ENCODE data around the gene CHCHD6. TPM values are rescaled to one million over a fixed set of nuclear protein-coding genes. Genes with fewer than 3 reads are reported as not detected.

The CHCHD6 gene
- total RNA-seq, 2 experiments from 2014 or later, result 5.4 to 7.4 TPM

DNA sequence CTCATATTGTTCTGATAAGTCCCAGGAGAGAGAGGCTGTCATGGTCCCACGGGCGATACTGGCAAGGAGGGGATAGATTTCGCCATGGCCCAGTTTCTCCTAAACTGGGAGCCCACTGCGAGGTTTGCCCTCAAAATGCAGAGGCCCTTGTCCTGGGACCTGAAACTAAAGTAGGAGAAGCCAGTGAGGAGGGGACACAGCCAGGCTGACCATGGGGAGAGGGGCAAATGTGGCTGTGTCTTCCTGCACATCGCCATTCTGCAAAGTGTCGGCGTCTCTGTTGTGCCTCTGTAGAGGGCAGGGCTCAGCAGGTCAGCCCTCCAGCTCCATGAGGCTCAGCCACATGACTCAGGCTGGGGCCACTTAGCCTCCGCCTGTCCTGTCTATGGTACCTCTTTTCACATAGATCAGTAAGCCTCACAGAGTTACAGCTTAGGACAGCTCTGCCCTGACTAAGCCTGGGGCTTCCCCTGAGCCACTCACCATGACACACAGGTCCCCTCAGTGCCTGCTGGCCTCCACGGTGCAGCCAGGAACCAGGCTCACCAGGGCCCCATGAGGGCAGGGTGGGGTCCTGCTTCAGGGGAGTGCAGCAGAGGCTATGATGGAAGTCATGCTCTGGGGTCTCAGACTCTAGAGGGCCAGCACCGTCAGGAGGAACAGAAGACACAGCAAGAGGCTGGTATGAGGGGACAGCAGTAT lies 250.3 kb downstream of the CHCHD6 start:
- H3K4me3 Mint-ChIP-seq, result no peak overlapping the region
- no peaks in the 10 kb centered on the region for H3K36me3 Mint-ChIP-seq (ENCODE audit: low read depth)
- no peaks in the 10 kb centered on the region for H3K9me3 Mint-ChIP-seq
- no peak overlapping the region for H3K27ac Mint-ChIP-seq
- H3K4me1 Mint-ChIP-seq, result no peaks in the 10 kb centered on the region
- CTCF ChIA-PET, result interaction anchor here (2.1 kb wide), 1 partner anchor 28 kb away, joined by 4 read pairs; the partner anchor contains the start of gene PLXNA1
- H3K27me3 Mint-ChIP-seq, result no peaks in the 10 kb centered on the region
- POLR2A ChIA-PET, result no interaction called here
- DNase-seq, result no peak

DNA sequence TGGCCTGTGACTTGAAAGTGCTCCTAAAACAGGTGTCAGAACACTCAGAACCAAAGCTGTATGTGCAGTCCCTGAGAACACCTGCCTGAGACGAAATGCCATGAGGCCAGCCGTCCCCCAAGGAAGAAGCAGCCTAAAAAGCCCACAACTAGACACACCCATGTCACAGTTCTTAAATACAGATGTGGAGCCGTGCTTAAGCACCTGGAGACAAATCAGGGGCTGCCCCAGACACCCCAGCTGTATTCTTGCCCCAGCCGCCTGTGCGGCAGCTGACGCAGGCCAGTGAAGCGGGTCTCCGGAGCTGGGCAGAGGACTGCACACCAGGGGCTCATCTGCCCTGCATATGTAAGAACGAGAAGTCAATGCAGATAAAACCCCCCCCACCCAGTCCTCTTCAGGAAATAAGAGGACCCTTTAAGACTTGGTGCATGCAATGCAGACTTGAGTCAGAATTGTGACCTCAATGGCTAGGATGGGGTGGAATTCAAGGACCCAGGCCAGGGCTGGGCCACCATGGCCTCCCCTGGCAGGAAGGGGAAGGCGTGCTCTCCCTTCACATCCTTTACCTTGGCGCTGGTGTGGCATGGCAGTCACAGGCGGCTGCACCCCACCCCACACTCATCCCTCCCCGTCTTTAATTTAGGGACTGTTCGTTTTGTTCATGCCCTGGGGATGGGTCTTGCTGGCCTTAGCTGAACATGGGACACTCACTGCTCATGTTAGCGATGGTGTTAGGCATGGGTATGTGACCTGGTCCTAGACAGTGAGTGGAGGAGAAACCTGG lies 251.2 kb downstream of the CHCHD6 start:
- H3K4me3 Mint-ChIP-seq, result no peak overlapping the region
- no peak for DNase-seq
- CTCF ChIA-PET, result interaction anchor here (0.9 to 2.1 kb wide), 3 partner anchors 8 to 27 kb away, joined by 3 to 4 read pairs (median 3); partner anchors contain the start of gene PLXNA1
- no peak overlapping the region for H3K27ac Mint-ChIP-seq
- no peaks in the 10 kb centered on the region for H3K36me3 Mint-ChIP-seq (ENCODE audit: low read depth)
- no peaks in the 10 kb centered on the region for H3K27me3 Mint-ChIP-seq
- POLR2A ChIA-PET, result no interaction called here
- H3K4me1 Mint-ChIP-seq, result no peaks in the 10 kb centered on the region
- no peaks in the 10 kb centered on the region for H3K9me3 Mint-ChIP-seq

DNA sequence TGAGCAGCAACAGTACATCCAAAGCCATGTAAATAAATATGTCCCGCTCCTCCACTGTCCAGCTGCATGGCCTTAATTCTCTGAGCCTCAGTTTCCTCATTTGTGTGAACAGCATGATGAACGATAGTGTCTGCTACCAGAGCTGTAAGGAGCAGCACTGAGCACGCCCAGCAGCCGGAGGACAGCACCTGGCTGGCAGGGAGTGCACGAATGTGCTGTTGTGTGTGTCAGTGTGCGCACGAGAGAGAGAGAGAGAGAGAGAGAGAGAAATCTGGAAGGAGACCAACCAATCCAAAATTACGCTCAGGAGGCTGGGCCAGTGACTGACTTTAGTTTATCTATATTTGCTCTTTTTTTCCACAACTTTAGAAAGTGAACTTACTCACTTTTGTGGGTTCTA lies 252.3 kb downstream of the CHCHD6 start:
- Mint-ChIP-seq H3K4me1 (no peaks in the 10 kb centered on the region), H3K27ac (no peak overlapping the region), H3K27me3 (no peaks in the 10 kb centered on the region), H3K9me3 (no peaks in the 10 kb centered on the region), H3K36me3 (ENCODE audit: low read depth) (no peaks in the 10 kb centered on the region), H3K4me3 (no peak overlapping the region)
- CTCF ChIA-PET, result interaction anchor here (0.9 to 2.1 kb wide), 3 partner anchors 9 to 26 kb away, joined by 3 to 4 read pairs (median 3); partner anchors contain the start of gene PLXNA1
- DNase-seq, result no peak
- POLR2A ChIA-PET, result no interaction called here

DNA sequence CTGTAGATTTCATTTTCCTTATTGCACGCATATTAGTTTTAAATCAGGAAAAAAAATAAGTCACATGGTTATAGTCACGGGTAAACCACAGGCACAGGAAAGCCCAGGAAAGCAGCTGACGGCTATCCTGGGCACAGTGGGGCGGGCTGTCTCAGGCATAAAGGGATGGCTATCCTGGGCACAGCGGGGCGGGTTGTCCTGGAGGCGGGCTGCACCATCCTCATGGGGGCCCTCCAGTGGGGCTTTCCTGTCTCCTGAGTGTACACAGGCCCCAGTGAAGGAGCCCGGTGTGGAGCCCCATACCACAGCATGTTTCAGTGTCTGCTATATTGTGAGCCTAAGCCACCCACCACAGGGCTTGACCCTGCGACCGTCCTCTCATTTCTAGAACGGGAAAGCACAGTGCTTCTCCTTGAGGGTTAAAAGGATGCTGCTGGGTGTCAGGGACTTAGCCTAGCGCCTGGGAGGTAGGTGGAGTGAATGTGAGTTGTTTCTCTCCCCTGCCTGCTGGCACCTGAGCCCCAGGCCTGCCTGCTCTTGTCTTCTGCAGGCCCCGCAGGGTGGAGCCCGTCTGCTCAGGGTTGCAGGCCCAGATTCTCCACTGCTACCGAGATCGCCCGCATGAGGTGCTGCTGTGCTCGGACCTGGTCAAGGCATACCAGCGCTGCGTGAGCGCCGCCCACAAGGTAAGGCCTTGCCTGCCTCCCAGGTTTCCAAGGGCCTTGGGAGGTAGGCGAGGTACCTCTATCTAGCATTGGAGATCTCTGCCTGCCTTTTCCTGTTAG lies 253.0 kb downstream of the CHCHD6 start:
- no peaks in the 10 kb centered on the region for H3K36me3 Mint-ChIP-seq (ENCODE audit: low read depth)
- ChIA-PET CTCF (no interaction called here), POLR2A (no interaction called here)
- H3K27ac Mint-ChIP-seq, result no peak overlapping the region
- H3K9me3 Mint-ChIP-seq, result no peaks in the 10 kb centered on the region
- H3K27me3 Mint-ChIP-seq, result no peaks in the 10 kb centered on the region
- no peak overlapping the region for H3K4me3 Mint-ChIP-seq
- H3K4me1 Mint-ChIP-seq, result no peaks in the 10 kb centered on the region
- DNase-seq, result no peak

DNA sequence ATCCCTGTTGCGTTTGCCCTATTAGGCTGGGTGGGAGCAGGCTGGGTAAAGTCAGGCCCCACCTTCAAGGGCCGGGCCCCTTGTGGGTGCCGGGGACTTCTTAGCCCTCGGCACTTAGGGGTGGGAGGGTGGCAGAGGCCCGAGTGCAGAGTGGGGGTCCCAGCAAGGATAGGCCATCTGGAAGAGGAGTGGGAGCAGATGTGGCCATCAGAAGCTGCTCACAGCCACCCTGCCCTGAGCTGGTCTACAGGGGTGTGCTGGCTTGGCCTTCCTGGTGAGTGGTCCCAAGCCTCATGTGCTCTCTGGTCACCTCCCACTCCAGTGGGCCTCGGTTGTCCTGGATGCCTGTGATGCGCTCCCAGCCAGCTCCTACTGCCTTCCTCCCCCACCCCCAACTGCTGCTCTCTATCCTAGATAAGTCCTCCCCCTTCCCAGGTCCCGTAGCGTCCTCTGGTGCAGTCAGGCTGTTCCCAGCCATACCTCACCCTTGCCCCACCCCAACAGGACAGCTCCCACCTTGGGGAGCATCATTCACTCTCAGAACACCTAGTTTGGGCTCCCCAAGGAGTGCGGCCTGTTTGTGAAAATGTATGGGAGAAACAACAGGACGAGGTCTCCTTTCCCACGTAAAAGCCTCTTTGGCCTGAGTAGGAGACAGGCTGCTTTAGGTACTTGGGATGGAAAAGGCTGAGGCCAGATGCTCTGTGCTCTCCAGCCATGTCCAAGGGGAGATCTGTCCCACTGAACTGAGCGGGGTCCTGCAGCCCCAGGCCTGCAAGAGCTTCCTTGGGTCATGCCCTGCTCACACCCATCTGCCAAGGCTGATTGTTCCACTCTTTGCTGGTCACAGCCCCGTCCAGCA lies 254.0 kb downstream of the CHCHD6 start:
- ChIA-PET POLR2A (no interaction called here), CTCF (interaction anchor here (0.8 to 1.2 kb wide), 2 partner anchors 19 to 24 kb away, joined by 3 to 4 read pairs; partner anchors contain the start of gene PLXNA1)
- H3K27me3 Mint-ChIP-seq, result no peaks in the 10 kb centered on the region
- H3K36me3 Mint-ChIP-seq (ENCODE audit: low read depth), result no peaks in the 10 kb centered on the region
- no peaks in the 10 kb centered on the region for H3K4me1 Mint-ChIP-seq
- H3K27ac Mint-ChIP-seq, result no peak overlapping the region
- no peak for DNase-seq
- no peaks in the 10 kb centered on the region for H3K9me3 Mint-ChIP-seq
- no peak overlapping the region for H3K4me3 Mint-ChIP-seq

DNA sequence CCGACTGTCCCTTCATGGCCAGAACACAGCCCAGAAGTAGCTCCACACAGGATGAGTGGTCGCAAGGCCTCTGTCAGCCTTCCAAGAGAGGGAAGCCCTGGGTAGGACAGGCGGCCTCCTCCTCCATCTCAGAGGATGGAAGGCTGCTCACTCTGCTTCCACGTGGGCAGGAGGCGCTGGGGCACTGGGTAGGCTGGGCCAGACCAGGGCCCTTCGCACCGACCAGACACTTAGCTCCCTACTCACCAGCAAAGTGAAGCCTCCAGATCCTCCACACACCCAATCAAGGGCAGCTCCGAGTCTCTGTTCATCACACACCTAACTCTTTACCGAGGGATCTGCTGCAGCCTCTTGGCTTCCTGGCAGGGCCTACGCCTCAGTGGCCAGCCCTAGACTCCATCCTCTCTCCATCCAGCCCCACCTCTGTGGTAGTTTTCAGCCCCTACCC lies 254.6 kb downstream of the CHCHD6 start:
- no peak overlapping the region for H3K4me3 Mint-ChIP-seq
- H3K9me3 Mint-ChIP-seq, result no peaks in the 10 kb centered on the region
- H3K36me3 Mint-ChIP-seq (ENCODE audit: low read depth), result no peaks in the 10 kb centered on the region
- no peaks in the 10 kb centered on the region for H3K4me1 Mint-ChIP-seq
- ChIA-PET CTCF (interaction anchor here (1.2 kb wide), 1 partner anchor 20 kb away, joined by 3 read pairs; no protein-coding TSS in a partner anchor), POLR2A (no interaction called here)
- H3K27me3 Mint-ChIP-seq, result no peaks in the 10 kb centered on the region
- no peak overlapping the region for H3K27ac Mint-ChIP-seq
- no peak for DNase-seq

DNA sequence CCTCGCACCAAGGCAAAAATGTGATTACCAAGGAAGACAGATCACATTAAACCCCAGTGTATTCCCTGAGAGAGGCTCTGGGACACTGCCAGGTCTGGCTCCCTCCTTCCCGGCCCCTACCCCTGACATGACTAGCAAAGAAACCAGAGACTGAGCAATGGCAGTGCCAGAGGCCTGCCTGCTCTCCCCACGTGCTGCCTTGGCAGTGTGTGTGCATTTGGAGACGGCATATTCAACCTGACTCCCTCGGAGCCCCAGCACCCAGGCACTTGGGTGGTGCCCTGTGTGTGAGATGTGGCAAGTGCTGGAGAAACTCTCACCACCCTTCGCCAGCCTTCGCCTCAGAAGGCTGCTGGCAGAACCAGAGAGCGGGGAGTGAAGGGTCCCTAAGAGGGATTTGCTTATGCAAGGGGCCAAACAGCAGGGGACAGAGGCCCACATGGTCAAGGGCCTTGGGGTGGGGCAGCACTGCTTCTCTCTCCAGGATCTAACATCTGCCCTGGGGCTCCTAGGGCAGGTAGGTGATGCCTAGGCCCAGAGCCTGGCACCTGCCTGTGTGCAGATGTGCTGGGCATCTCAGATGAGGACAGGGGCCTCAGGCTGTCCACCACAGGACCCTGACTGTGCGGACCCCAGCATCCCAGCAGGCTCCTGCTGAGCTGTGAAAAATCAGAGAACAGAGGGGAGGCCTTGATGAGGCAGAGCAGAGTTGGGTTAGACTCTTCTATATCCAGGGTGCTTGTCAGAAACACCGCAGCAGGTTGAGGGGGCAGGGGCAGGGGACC lies 255.3 kb downstream of the CHCHD6 start:
- no peaks in the 10 kb centered on the region for H3K4me1 Mint-ChIP-seq
- no peak overlapping the region for H3K27ac Mint-ChIP-seq
- H3K4me3 Mint-ChIP-seq, result no peak overlapping the region
- ChIA-PET POLR2A (no interaction called here), CTCF (no interaction called here)
- H3K9me3 Mint-ChIP-seq, result no peaks in the 10 kb centered on the region
- no peak for DNase-seq
- no peaks in the 10 kb centered on the region for H3K27me3 Mint-ChIP-seq
- H3K36me3 Mint-ChIP-seq (ENCODE audit: low read depth), result no peaks in the 10 kb centered on the region

DNA sequence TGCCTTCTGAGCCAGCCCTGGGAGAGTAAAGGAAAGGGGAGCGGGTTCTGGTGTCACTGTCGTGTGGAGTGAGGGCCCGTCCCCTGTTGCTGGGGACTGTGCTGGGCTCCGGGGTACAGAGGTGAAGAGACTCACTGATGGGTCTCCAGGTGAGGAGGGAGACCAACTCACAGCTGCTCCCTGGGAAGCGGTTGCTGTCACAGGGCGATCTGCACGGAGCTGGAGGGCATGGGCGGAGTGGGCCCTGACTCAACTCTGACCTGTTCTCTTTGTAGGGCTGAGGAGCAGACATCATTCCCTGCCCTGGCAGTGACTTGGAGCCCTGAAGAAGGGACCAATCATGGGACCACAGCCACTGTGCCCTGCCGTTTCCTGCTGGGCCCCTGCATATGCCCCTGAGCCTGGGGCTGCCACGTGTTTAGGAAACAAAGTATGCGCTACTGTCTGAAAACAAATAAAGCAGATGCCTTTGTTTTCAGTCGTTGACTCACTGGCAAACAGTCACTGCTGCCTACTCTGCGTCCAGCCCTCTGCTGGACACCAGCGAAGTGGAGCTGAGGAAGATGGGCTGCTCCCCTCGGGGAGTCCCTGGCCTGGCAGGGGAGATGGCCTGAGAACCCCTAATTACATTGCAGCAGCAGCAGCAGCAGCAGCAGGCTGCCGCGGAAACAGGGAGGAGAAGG lies 256.0 kb downstream of the CHCHD6 start:
- ChIA-PET POLR2A (no interaction called here), CTCF (interaction anchor here (1.5 kb wide), 1 partner anchor 14 kb away, joined by 3 read pairs; no protein-coding TSS in a partner anchor)
- H3K9me3 Mint-ChIP-seq, result no peaks in the 10 kb centered on the region
- no peak overlapping the region for H3K4me3 Mint-ChIP-seq
- no peaks in the 10 kb centered on the region for H3K4me1 Mint-ChIP-seq
- H3K27ac Mint-ChIP-seq, result no peak overlapping the region
- no peaks in the 10 kb centered on the region for H3K27me3 Mint-ChIP-seq
- no peaks in the 10 kb centered on the region for H3K36me3 Mint-ChIP-seq (ENCODE audit: low read depth)
- DNase-seq, result no peak

DNA sequence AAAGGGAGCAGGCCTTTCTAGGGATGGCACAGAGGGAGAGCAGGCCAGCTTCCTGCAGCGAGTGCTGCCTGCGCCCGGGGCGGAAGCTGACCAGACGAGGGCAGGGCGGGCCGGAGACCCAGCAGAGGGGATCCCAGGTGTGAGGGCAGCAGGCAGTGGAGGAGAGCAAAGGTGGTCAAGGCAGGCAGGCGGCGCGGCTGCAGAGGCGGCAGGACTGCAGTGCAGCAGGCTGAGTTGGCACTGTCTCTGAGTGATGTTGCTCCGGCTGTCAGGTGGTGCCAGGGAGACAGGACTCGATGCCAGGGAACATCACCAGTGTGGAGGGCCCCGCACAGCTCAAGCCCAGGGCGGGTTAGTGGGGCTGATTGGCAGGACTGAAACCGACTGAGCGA lies 256.6 kb downstream of the CHCHD6 start:
- no peak for DNase-seq
- H3K4me1 Mint-ChIP-seq, result no peaks in the 10 kb centered on the region
- ChIA-PET CTCF (interaction anchor here (1.5 kb wide), 1 partner anchor 13 kb away, joined by 3 read pairs; no protein-coding TSS in a partner anchor), POLR2A (no interaction called here)
- H3K4me3 Mint-ChIP-seq, result no peak overlapping the region
- no peaks in the 10 kb centered on the region for H3K27me3 Mint-ChIP-seq
- no peaks in the 10 kb centered on the region for H3K36me3 Mint-ChIP-seq (ENCODE audit: low read depth)
- H3K9me3 Mint-ChIP-seq, result no peaks in the 10 kb centered on the region
- no peak overlapping the region for H3K27ac Mint-ChIP-seq

DNA sequence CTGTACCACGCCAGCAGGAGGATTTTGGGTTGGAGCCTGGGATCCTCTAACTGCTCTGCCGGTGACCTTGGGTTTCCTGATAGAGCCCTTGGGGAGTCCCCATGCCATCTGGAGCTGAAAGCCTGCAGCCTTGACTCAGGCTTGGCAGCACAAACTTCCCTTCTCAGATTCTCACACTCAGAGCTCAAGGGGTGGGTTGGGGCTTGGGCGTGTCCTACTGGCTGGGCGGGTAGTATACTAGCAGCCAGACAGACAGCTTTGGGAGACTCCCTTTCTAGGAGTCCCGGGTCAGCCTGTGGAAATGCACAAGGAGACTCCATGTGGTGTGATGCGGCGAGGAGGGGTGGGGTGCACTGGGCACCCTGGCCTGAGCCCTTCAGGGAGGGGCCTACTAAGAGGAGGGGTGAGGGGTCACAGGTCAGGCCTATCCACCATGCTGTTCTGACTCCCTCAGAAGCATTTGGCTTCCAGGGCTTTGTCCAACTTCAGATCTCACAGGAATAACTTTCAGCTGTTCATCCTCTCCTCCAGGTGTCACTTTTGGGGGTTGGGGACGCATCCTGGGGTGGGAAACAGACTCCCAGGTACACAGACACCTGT lies 257.3 kb downstream of the CHCHD6 start:
- Mint-ChIP-seq H3K4me3 (no peak overlapping the region), H3K36me3 (ENCODE audit: low read depth) (no peaks in the 10 kb centered on the region), H3K4me1 (no peaks in the 10 kb centered on the region), H3K9me3 (no peaks in the 10 kb centered on the region), H3K27me3 (no peaks in the 10 kb centered on the region), H3K27ac (no peak overlapping the region)
- ChIA-PET POLR2A (no interaction called here), CTCF (interaction anchor here (0.9 to 1.8 kb wide), 3 partner anchors 9 to 13 kb away, joined by 3 to 5 read pairs (median 3); no protein-coding TSS in a partner anchor)
- no peak for DNase-seq

Data from activated CD4-positive, alpha-beta T cell treated with anti-CD3 and anti-CD28 coated beads, Interleukin-2, amount 10 ng/mL, durations not matched to agents 7 days and 5 days (primary cell).